K562 (cell line): ENCODE measurements around the gene SKIC2. TPM values are rescaled to one million over a fixed set of nuclear protein-coding genes. Genes with fewer than 3 reads are reported as not detected.

Experiments
- ASH1L ChIP-seq: fragments of 450-650 bp; IDR thresholded peaks from 2 replicates; pipeline ENCODE4 v1.6.1; 2018; ENCODE audit warnings: borderline replicate concordance, mild to moderate bottlenecking, low read depth; ENCODE audit not compliant: partially characterized antibody
- E2F3 ChIP-seq: fragments of 250-450 bp; sonication (Bioruptor Pico); IDR thresholded peaks from 2 replicates; pipeline ENCODE4 v1.4.0; 2020; ENCODE audit warnings: mild to moderate bottlenecking
- FOXK1 ChIP-seq: sonication (generic); formaldehyde crosslinking; IDR thresholded peaks from 2 replicates; pipeline ENCODE4 v1.8.0; 2022; ENCODE audit warnings: missing genetic modification reagents, mild to moderate bottlenecking, borderline replicate concordance
- NELFE ChIP-seq: IDR thresholded peaks from 2 replicates; pipeline ENCODE4 v1.6.1; 2011; ENCODE audit warnings: mild to moderate bottlenecking; ENCODE audit not compliant: insufficient read depth, insufficient read length
- TBP ChIP-seq: optimal IDR thresholded peaks from 2 replicates; pipeline ENCODE3; 2011; ENCODE audit warnings: low read depth, low read length, improper control_type of control experiment
- ZBTB8A ChIP-seq: fragments of 450-650 bp; IDR thresholded peaks from 2 replicates; pipeline ENCODE4 v1.6.1; 2018; ENCODE audit warnings: mild to moderate bottlenecking, moderate library complexity; ENCODE audit not compliant: partially characterized antibody
- ZC3H4 ChIP-seq: sonication (generic); formaldehyde crosslinking; IDR thresholded peaks from 2 replicates; pipeline ENCODE4 v1.9.0; 2021; ENCODE audit warnings: missing genetic modification reagents, borderline replicate concordance
- ZNF133 ChIP-seq: fragments of 250-450 bp; sonication (Bioruptor Pico); IDR thresholded peaks from 2 replicates; pipeline ENCODE4 v1.4.0; 2020; ENCODE audit warnings: mild to moderate bottlenecking
- ZNF253 ChIP-seq: fragments of 250-450 bp; sonication (Bioruptor Pico); conservative IDR thresholded peaks from 2 replicates; pipeline ENCODE4 v1.6.1; 2021; ENCODE audit warnings: mild to moderate bottlenecking
- ZNF79 ChIP-seq: fragments of 250-450 bp; sonication (Bioruptor Pico); IDR thresholded peaks from 2 replicates; pipeline ENCODE4 v1.4.0; 2020; ENCODE audit warnings: low read depth, mild to moderate bottlenecking, moderate library complexity
- polyA plus RNA-seq, 8 experiments: library from polyadenylated mRNA; depleted of rRNA in 4 of 8; stranded (reverse) in 5 of 8; unstranded in 3 of 8; fragments of >200 nt; fragmentation: Nextera tagmentation in 2 of 8; fragmentation: Illumina TruSeq in 1 of 8; extraction: Ambion mirVana in 2 of 8; extraction: Trizol in 1 of 8; gene quantifications; 2 replicates each; pipeline versions ENCODE4 v1.2.1 to v1.2.3, GENCODE V29; 2011 to 2014; ENCODE audit warnings: inconsistent platforms in 1 of 8, missing spikeins in 1 of 8
- total RNA-seq, 7 experiments: library from RNA; depleted of rRNA in 6 of 7; stranded (reverse); fragments of >200 nt in 6 of 7; fragmentation: Illumina TruSeq in 2 of 7; extraction: Trizol in 2 of 7; gene quantifications; 2 replicates each; pipeline versions ENCODE4 v1.2.1 to v1.2.3, GENCODE V29; 2011 to 2021; ENCODE audit warnings: low replicate concordance in 1 of 7
- TF ChIP-seq, protein P1 (sequence below): fragments of 250-450 bp; sonication (Bioruptor Pico); IDR thresholded peaks from 2 replicates; pipeline ENCODE4 v1.4.0; 2020
- TF ChIP-seq, protein P2 (sequence below), 2 experiments: fragments of 450-650 bp in 1 of 2; sonication (generic) in 1 of 2; formaldehyde crosslinking in 1 of 2; IDR thresholded peaks; 2 replicates each; pipeline versions ENCODE4 v1.7.1 to v1.9.0; 2016 to 2022; ENCODE audit warnings: inconsistent platforms in 1 of 2, mild to moderate bottlenecking in 1 of 2, missing genetic modification reagents in 1 of 2
- TF ChIP-seq, protein P3 (sequence below): IDR thresholded peaks from 2 replicates; pipeline ENCODE4 v1.6.1; 2016; ENCODE audit warnings: missing genetic modification characterization, missing compliant biosample characterization

The SKIC2 gene
- total and polyA plus RNA-seq, 9 of the 15 experiments (the other 6 are each of a cell fraction or from before 2014, with no cell fraction given) = 3.3 to 94.6 (median 38.8) TPM

DNA sequence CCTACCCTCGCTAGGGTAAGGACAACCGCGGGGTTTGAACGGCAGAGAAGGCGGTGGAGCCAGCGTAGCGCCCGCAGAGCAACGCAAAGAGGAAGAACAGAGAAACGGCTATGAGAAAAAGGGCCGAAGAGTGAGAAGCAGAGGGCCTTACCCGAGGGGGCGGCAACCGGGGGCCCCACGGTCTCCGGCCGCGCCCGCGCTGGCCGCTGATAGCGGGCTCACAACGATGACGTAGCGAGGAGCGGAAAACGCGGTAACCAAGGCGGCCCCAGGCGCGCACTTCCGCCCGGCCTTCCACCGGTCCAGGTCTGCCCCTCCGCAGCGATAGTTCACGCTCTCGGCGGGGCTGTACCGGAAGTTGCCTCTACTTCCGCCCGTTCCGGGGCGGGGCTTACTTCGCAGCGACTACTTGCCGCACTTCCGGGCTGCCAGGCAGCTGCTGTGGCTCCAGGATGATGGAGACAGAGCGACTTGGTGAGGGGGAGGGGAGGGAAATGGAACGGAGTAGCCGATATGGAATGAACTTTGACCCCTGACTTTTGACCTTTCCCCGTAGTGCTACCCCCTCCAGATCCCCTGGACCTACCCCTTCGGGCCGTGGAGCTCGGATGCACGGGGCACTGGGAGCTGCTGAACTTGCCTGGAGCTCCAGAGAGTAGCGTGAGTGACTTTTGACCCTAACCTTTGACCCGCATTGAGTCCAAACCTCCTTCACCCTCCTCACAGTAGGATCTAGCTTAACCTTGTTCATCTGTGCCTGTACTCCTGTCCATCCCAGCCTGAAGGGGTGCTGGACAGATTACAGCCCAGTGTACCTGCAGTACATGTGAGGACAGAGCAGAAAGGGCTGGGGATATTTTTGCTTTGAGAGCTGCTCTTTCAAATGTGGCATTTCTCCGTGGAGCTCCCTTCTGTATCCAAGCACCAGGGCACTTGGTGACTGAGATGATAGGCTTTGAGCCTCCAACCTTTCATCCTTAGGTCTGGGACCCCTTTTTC lies at the start of gene SKIC2, which contains the start of gene NELFE (continued):
- TF ChIP-seq E2F3 (CRISPR knock-in tag) (peak; percentile 87), ZC3H4 (no peak), ZNF133 (0 out of 2 replicates have a peak, but pooled peaks have one; percentile 69), ZNF253 (CRISPR knock-in tag) (0 out of 2 replicates have a peak, but pooled peaks have one; percentile 42), ASH1L (peak; percentile 88), NELFE (no peak), ZBTB8A (no peak), ZNF79 (peak; percentile 80; the same call in 1 of the 2 replicates), FOXK1 (CRISPR knock-in tag) (peak; percentile 21; the same call in 1 of the 2 replicates), TBP (peak; percentile 79)
- TF ChIP-seq, protein P1, sequence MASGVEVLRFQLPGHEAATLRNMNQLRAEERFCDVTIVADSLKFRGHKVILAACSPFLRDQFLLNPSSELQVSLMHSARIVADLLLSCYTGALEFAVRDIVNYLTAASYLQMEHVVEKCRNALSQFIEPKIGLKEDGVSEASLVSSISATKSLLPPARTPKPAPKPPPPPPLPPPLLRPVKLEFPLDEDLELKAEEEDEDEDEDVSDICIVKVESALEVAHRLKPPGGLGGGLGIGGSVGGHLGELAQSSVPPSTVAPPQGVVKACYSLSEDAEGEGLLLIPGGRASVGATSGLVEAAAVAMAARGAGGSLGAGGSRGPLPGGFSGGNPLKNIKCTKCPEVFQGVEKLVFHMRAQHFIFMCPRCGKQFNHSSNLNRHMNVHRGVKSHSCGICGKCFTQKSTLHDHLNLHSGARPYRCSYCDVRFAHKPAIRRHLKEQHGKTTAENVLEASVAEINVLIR (CRISPR knock-in tag) = peak; percentile 99
- TF ChIP-seq, protein P2, sequence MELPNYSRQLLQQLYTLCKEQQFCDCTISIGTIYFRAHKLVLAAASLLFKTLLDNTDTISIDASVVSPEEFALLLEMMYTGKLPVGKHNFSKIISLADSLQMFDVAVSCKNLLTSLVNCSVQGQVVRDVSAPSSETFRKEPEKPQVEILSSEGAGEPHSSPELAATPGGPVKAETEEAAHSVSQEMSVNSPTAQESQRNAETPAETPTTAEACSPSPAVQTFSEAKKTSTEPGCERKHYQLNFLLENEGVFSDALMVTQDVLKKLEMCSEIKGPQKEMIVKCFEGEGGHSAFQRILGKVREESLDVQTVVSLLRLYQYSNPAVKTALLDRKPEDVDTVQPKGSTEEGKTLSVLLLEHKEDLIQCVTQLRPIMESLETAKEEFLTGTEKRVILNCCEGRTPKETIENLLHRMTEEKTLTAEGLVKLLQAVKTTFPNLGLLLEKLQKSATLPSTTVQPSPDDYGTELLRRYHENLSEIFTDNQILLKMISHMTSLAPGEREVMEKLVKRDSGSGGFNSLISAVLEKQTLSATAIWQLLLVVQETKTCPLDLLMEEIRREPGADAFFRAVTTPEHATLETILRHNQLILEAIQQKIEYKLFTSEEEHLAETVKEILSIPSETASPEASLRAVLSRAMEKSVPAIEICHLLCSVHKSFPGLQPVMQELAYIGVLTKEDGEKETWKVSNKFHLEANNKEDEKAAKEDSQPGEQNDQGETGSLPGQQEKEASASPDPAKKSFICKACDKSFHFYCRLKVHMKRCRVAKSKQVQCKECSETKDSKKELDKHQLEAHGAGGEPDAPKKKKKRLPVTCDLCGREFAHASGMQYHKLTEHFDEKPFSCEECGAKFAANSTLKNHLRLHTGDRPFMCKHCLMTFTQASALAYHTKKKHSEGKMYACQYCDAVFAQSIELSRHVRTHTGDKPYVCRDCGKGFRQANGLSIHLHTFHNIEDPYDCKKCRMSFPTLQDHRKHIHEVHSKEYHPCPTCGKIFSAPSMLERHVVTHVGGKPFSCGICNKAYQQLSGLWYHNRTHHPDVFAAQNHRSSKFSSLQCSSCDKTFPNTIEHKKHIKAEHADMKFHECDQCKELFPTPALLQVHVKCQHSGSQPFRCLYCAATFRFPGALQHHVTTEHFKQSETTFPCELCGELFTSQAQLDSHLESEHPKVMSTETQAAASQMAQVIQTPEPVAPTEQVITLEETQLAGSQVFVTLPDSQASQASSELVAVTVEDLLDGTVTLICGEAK (IDR thresholded peaks at IDR 0.05) = peak; percentile 99
- TF ChIP-seq, protein P2 (CRISPR knock-in tag; IDR thresholded peaks at IDR 0.05) = no peak
- TF ChIP-seq, protein P3, sequence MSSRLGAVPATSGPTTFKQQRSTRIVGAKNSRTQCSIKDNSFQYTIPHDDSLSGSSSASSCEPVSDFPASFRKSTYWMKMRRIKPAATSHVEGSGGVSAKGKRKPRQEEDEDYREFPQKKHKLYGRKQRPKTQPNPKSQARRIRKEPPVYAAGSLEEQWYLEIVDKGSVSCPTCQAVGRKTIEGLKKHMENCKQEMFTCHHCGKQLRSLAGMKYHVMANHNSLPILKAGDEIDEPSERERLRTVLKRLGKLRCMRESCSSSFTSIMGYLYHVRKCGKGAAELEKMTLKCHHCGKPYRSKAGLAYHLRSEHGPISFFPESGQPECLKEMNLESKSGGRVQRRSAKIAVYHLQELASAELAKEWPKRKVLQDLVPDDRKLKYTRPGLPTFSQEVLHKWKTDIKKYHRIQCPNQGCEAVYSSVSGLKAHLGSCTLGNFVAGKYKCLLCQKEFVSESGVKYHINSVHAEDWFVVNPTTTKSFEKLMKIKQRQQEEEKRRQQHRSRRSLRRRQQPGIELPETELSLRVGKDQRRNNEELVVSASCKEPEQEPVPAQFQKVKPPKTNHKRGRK (tag) = peak; percentile 67; the same call in 1 of the 2 replicates
